Fibroblast of lung (primary cell): Measurements from ENCODE around the gene KCNAB2.

Source experiments
- CTCF ChIP-seq, 2 donors: IDR thresholded peaks in 1 of 2; conservative IDR thresholded peaks in 1 of 2; 1 replicate in 1 of 2; 2 replicates in 1 of 2; pipeline ENCODE4 v1.5.1; 2011 to 2012; ENCODE audit warnings: low read length in 2 of 2, control low read depth in 1 of 2, inconsistent platforms in 1 of 2, low read depth in 1 of 2, mild to moderate bottlenecking in 1 of 2
- EZH2 ChIP-seq: IDR thresholded peaks from 2 replicates; pipeline ENCODE4 v1.5.1; 2012; ENCODE audit warnings: low read length, control low read depth, mild to moderate bottlenecking; ENCODE audit errors: missing control alignments

GRCh38 chr1:6027591-6027990, 18.1 kb upstream of the KCNAB2 start:
- TF ChIP-seq CTCF (conservative IDR thresholded peaks at IDR 0.05 in 1 of 2, IDR thresholded peaks at IDR 0.05 in 1 of 2; ENCODE audit: low read depth in 1 of 2, low read length in 2 of 2), result no peak
- TF ChIP-seq EZH2, result no peak
